Measurements from ENCODE around the gene GRM7. TPM values are rescaled to one million over a fixed set of nuclear protein-coding genes. Genes with fewer than 3 reads are reported as not detected.

GRM7 gene
- total and polyA plus RNA-seq, 2 of the 4 experiments (the other 2 are of a cell fraction), result not detected

DNA sequence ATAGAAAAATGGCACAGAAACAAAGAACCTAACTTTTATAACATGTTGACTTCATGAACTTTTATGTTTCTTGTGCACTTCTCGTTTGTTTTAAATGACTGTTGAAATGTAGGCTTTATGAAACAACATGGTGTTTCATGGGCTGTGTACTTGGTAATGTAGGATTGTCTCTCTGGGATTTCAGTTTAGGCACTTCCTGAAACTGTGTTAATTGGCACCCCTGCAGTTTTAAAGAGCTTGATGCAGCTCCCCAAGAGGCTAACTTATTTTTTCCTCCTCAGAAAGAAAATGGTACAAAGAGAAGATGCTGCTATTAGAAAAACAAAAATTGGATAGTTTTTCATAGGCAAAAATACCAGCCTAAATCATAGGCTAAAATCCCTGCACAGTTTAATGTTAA is 239.2 kb downstream of the GRM7 start:
- H4K91ac ChIP-seq (ENCODE audit: insufficient read depth, low read depth, low read length), result no peak overlapping the region
- no peak overlapping the region for H3K18ac ChIP-seq (ENCODE audit: low read depth, low read length)
- H4K8ac ChIP-seq (ENCODE audit: low read depth in 2 of 2, low read length in 2 of 2), result no peak overlapping the region
- H3K27me3 ChIP-seq (ENCODE audit: control insufficient read depth, insufficient read depth, low read length), result no peaks in the 10 kb centered on the region
- H3K4me3 ChIP-seq (ENCODE audit: insufficient read depth, low read depth, low read length), result no peak overlapping the region
- no peak for TF ChIP-seq CTCF (conservative IDR thresholded peaks at IDR 0.05; ENCODE audit: low read depth, low read length)
- no peak for TF ChIP-seq RAD21 (IDR thresholded peaks at IDR 0.05; ENCODE audit: low read length)
- TF ChIP-seq USF2 (IDR thresholded peaks at IDR 0.05; ENCODE audit: low read depth, low read length), result no peak
- TF ChIP-seq NFE2L2 (IDR thresholded peaks at IDR 0.05; ENCODE audit: low read depth, low read length), result no peak
- TF ChIP-seq BHLHE40 (IDR thresholded peaks at IDR 0.05; ENCODE audit: low read depth, low read length), result no peak
- no peak for TF ChIP-seq CHD1 (IDR thresholded peaks at IDR 0.05; ENCODE audit: low read depth, low read length)
- TF ChIP-seq MAFK (IDR thresholded peaks at IDR 0.05; ENCODE audit: low read depth, low read length), result no peak
- TF ChIP-seq RCOR1 (IDR thresholded peaks at IDR 0.05; ENCODE audit: insufficient replicate concordance, low read length), result no peak
- TF ChIP-seq, protein P1, sequence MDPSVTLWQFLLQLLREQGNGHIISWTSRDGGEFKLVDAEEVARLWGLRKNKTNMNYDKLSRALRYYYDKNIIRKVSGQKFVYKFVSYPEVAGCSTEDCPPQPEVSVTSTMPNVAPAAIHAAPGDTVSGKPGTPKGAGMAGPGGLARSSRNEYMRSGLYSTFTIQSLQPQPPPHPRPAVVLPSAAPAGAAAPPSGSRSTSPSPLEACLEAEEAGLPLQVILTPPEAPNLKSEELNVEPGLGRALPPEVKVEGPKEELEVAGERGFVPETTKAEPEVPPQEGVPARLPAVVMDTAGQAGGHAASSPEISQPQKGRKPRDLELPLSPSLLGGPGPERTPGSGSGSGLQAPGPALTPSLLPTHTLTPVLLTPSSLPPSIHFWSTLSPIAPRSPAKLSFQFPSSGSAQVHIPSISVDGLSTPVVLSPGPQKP (IDR thresholded peaks at IDR 0.05; ENCODE audit: borderline replicate concordance, low read depth, low read length), result no peak
- no peak for TF ChIP-seq FOS (IDR thresholded peaks at IDR 0.05; ENCODE audit: low read depth, low read length)
- no peak for TF ChIP-seq POLR2A (IDR thresholded peaks at IDR 0.05; ENCODE audit: low read depth, low read length)
- no peak for TF ChIP-seq SMC3 (IDR thresholded peaks at IDR 0.05; ENCODE audit: low read depth, low read length)
- no peak for TF ChIP-seq MAZ (IDR thresholded peaks at IDR 0.05; ENCODE audit: borderline replicate concordance, low read depth, low read length)
- no peak for TF ChIP-seq MXI1 (IDR thresholded peaks at IDR 0.05; ENCODE audit: borderline replicate concordance, low read depth, low read length)
- TF ChIP-seq CEBPB (IDR thresholded peaks at IDR 0.05; ENCODE audit: low read depth, low read length), result no peak
- TF ChIP-seq RFX5 (IDR thresholded peaks at IDR 0.05; ENCODE audit: low read depth, low read length), result no peak
- H3K4me2 ChIP-seq (ENCODE audit: low read depth, low read length), result no peak overlapping the region
- H2BK5ac ChIP-seq (ENCODE audit: low read depth, low read length, poor library complexity, severe bottlenecking), result no peak overlapping the region
- no peak overlapping the region for H2BK15ac ChIP-seq (ENCODE audit: low read depth, low read length)
- H3K14ac ChIP-seq (replicated peaks; ENCODE audit: low read depth, low read length), result no peak overlapping the region
- H3K4ac ChIP-seq (ENCODE audit: low read depth, low read length), result no peak overlapping the region
- WGBS, 2 experiments (ENCODE audit: extremely low coverage in 2 of 2, insufficient read length in 1 of 2), result no CpG with 5 or more reads among the region's 1 CpG
- CTCF ChIA-PET, result no interaction called here
- in situ Hi-C loops (cut with MboI; ENCODE audit: low sequenced_read_pairs) (no loop called here), dilution Hi-C loops (cut with HindIII; ENCODE audit: low sequenced_read_pairs, unreplicated experiment) (no loop called here), intact Hi-C loops (cut with micrococcal nuclease) (no loop called here)
- no peak overlapping the region for H3K9ac ChIP-seq (ENCODE audit: low read depth, low read length)
- H2BK120ac ChIP-seq (ENCODE audit: low read depth, low read length), result no peak overlapping the region
- H2BK20ac ChIP-seq (ENCODE audit: low read depth, low read length), result no peak overlapping the region
- POLR2A ChIA-PET (ENCODE audit: unreplicated experiment), result no interaction called here
- ATAC-seq (ENCODE audit: low read depth) (no peak), DNase-seq (no peak)
- no peak overlapping the region for H2AFZ ChIP-seq (replicated peaks; ENCODE audit: low read length, poor library complexity)
- no peaks in the 10 kb centered on the region for H3K36me3 ChIP-seq (ENCODE audit: control insufficient read depth, insufficient read depth, low read length)
- H2AK5ac ChIP-seq (ENCODE audit: low read depth, low read length), result no peak overlapping the region
- H3K9me3 ChIP-seq (ENCODE audit: control insufficient read depth, insufficient read depth, low read length), result peaks cover 4% of the 10 kb centered on the region
- H3K79me1 ChIP-seq (ENCODE audit: low read depth in 1 of 2, low read length in 2 of 2), result no peaks in the 10 kb centered on the region
- H3K4me1 ChIP-seq (ENCODE audit: control insufficient read depth, insufficient read depth, low read length), result no peaks in the 10 kb centered on the region
- no peaks in the 10 kb centered on the region for H4K20me1 ChIP-seq (ENCODE audit: insufficient read depth, low read length)
- no peak overlapping the region for H3K23ac ChIP-seq (ENCODE audit: low read depth, low read length)
- H3K27ac ChIP-seq (ENCODE audit: insufficient read depth, low read length), result no peak overlapping the region
- BruUV-seq (replicated peaks), result no TSS peak
- H4K5ac ChIP-seq (ENCODE audit: low read depth, low read length), result no peak overlapping the region
- H3K9me1 ChIP-seq (ENCODE audit: insufficient read depth, low read length), result no peaks in the 10 kb centered on the region
- no peak overlapping the region for H3K56ac ChIP-seq (ENCODE audit: extremely low read depth, insufficient read depth, low read length)
- H2AK9ac ChIP-seq (replicated peaks; ENCODE audit: low read depth, low read length, poor library complexity), result no peak overlapping the region

Measured in IMR-90 (cell line).